Tibial nerve (tissue), 3 donors: ENCODE results near the gene IL20RB.

Experiments used
- POLR2A ChIP-seq, 2 donors: fragments of 450-650 bp; IDR thresholded peaks; one replicate each; pipeline ENCODE4 v1.6.1; 2017; ENCODE audit warnings: antibody characterized with exemption in 2 of 2, mild to moderate bottlenecking in 2 of 2, moderate library complexity in 2 of 2
- TF ChIP-seq, protein P1 (sequence below), 5 experiments: fragments of 200-600 bp in 3 of 5; fragments of 450-650 bp in 2 of 5; sonication (generic) in 3 of 5; IDR thresholded peaks; one replicate each; pipeline ENCODE4 v1.5.1; 2016 to 2019; ENCODE audit warnings: antibody characterized with exemption in 5 of 5, mild to moderate bottlenecking in 3 of 5, moderate library complexity in 2 of 5

DNA sequence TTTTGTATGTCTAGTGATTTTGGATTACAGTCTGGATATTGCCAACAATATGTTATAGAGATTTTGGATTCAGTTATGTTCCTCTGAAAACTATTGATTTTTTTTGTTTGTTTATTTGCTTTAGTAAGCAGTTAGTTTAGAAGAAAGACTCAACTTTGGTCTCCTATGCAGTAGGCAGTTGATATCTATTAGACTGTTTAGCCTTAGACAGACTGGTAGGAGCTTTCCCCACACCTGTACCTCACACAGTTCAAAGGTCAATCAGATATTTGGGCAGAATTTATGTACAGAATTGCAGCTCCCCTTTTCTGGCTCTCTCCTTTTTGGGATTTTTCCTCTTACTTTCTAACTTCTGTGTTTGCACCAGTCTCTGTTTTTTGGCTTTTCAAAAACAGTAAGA is 42.3 kb downstream of the IL20RB start:
- TF ChIP-seq, protein P1, sequence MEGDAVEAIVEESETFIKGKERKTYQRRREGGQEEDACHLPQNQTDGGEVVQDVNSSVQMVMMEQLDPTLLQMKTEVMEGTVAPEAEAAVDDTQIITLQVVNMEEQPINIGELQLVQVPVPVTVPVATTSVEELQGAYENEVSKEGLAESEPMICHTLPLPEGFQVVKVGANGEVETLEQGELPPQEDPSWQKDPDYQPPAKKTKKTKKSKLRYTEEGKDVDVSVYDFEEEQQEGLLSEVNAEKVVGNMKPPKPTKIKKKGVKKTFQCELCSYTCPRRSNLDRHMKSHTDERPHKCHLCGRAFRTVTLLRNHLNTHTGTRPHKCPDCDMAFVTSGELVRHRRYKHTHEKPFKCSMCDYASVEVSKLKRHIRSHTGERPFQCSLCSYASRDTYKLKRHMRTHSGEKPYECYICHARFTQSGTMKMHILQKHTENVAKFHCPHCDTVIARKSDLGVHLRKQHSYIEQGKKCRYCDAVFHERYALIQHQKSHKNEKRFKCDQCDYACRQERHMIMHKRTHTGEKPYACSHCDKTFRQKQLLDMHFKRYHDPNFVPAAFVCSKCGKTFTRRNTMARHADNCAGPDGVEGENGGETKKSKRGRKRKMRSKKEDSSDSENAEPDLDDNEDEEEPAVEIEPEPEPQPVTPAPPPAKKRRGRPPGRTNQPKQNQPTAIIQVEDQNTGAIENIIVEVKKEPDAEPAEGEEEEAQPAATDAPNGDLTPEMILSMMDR (IDR thresholded peaks at IDR 0.05) = no peak
- no peak for TF ChIP-seq POLR2A (IDR thresholded peaks at IDR 0.05)
